GM12872 (cell line): ENCODE data around the gene AK9.

Source experiments
- TF ChIP-seq, protein P1 (sequence below): IDR thresholded peaks from 3 replicates; pipeline ENCODE4 v1.5.1; 2011; ENCODE audit warnings: low read depth, mild to moderate bottlenecking, low read length, moderate library complexity; ENCODE audit not compliant: insufficient read depth

AK9 gene

GRCh38 chr6:109722011-109722410, 31.0 kb upstream of the AK9 start:
- TF ChIP-seq, protein P1, sequence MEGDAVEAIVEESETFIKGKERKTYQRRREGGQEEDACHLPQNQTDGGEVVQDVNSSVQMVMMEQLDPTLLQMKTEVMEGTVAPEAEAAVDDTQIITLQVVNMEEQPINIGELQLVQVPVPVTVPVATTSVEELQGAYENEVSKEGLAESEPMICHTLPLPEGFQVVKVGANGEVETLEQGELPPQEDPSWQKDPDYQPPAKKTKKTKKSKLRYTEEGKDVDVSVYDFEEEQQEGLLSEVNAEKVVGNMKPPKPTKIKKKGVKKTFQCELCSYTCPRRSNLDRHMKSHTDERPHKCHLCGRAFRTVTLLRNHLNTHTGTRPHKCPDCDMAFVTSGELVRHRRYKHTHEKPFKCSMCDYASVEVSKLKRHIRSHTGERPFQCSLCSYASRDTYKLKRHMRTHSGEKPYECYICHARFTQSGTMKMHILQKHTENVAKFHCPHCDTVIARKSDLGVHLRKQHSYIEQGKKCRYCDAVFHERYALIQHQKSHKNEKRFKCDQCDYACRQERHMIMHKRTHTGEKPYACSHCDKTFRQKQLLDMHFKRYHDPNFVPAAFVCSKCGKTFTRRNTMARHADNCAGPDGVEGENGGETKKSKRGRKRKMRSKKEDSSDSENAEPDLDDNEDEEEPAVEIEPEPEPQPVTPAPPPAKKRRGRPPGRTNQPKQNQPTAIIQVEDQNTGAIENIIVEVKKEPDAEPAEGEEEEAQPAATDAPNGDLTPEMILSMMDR = no peak

- TF ChIP-seq, protein P1 = no peak
These were observed 29.3 kb upstream of the AK9 start for GRCh38 chr6:109720311-109720710.

DNA sequence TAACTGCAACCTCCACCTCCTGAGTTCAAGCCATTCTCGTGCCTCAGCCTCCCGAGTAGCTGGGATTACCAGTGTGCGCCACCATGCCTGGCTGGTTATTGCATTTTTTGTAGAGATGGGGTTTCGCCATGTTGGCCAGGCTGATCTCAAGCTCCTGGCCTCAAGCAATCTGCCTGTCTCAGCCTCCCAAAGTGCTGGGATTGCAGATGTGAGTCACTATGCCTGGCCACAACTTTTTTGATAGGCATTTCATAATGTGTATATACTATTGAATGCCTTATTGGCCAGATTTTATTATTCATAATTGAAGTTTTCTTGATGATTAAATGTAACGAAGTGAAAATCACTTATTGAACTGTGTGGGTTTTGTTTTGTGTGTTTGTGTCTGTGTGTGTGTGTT, 28.0 kb upstream of the AK9 start:
- TF ChIP-seq, protein P1 = no peak

DNA sequence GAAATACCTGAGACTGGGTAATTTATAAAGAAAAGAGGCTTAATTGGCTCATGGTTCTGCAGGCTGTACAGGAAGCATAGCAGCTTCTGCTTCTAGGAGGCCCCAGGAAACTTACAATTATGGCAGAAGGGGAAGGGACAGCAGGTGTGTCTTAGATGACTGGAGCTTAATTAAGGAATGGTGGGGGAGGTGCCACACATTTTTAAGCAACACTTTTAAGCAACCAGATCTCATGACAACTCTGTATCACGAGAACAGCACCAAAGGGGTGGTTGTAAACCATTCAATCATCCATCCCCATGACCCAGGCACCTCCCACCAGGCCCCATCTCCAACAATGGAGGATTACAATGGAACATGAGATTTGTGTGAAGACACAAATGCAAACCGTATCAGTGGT, 27.0 kb upstream of the AK9 start:
- TF ChIP-seq, protein P1 = no peak

GRCh38 chr6:109715616-109716015, 24.6 kb upstream of the AK9 start:
- TF ChIP-seq, protein P1 = no peak

GRCh38 chr6:109714611-109715010, 23.6 kb upstream of the AK9 start:
- TF ChIP-seq, protein P1 = no peak

- TF ChIP-seq, protein P1 = no peak
These were observed 23.2 kb upstream of the AK9 start for GRCh38 chr6:109714166-109714565.

- TF ChIP-seq, protein P1 = no peak
These were observed 22.1 kb upstream of the AK9 start for GRCh38 chr6:109713097-109713496.
